Hindlimb muscle (tissue), 1 donor: ENCODE measurements around the gene PLAC1. TPM values are rescaled to one million over a fixed set of nuclear protein-coding genes. Genes with fewer than 3 reads are reported as not detected.

Experiments
- DNase-seq: peaks from one replicate; pipeline ENCODE4 v3.0.0-alpha.2; 2013
- polyA plus RNA-seq: library from polyadenylated mRNA; unstranded; fragments of 120-200 nt; gene quantifications from one replicate; pipeline ENCODE4 v1.2.1, GENCODE V29; 2013; ENCODE audit not compliant: insufficient read length

PLAC1 gene
- polyA plus RNA-seq, 1 donor = 1.4 TPM

GRCh38 chrX:134538316-134538715, 120.0 kb downstream of the PLAC1 start:
- DNase-seq = no peak

- DNase-seq = no peak
Measured at GRCh38 chrX:134537179-134537955, 120.9 kb downstream of the PLAC1 start.

- DNase-seq = no peak
Measured at GRCh38 chrX:134533952-134534351, 124.3 kb downstream of the PLAC1 start.

- DNase-seq = no peak
Measured at GRCh38 chrX:134533352-134533751, 124.9 kb downstream of the PLAC1 start.

- no peak for DNase-seq
Measured at GRCh38 chrX:134530845-134531244, 127.4 kb downstream of the PLAC1 start.

DNA sequence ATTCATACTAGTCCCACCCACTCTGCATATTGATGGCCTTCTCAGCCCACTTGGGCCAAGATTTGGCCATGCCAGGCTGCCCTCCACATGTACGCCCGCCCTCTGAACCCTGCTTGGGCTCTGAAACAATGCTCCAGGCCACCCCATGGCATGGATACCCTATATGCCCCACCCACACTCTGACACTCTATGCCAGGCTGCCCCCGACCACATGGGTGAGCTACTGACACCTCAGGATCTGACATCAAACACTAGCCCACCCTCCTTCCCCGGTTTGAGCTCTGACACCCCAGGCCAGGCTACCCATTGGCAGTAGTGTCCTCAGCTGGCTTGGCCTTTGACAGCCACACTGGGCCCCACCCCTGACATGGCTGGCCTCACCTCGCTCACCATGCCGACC, 128.8 kb downstream of the PLAC1 start:
- DNase-seq = no peak

DNA sequence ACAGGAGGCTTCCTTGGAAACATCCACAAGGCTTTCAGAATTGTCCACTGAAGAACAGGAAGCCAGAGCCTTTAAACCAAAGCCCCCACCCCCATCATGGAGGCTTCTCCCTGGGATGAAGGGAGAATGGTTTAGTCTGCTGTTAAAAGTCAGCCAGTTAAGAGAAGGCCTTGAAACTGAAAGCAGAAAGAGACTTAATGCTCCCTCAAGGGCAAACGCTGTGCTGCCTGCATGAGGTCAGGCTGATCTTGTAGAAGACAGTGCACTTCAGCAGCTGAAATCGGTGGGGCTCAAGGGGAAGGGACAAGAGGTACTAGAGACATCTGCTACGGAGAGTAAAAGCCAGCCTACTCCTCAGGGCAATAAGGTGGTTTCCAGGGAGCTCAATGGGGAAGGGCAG, 129.3 kb downstream of the PLAC1 start:
- peak; percentile 7 for DNase-seq

- DNase-seq = no peak
Measured at GRCh38 chrX:134526399-134526798, 131.9 kb downstream of the PLAC1 start.

- DNase-seq = no peak
Measured at GRCh38 chrX:134525086-134525792, 133.0 kb downstream of the PLAC1 start.

- DNase-seq = no peak
Measured at GRCh38 chrX:134524181-134524580, 134.1 kb downstream of the PLAC1 start.

- peak; percentile 36 for DNase-seq
Measured at GRCh38 chrX:134520860-134521390, 137.3 kb downstream of the PLAC1 start.

Other genes with a start within 250 kb of the PLAC1 start
- gene HPRT1, start 198.3 kb downstream of the PLAC1 start, polyA plus RNA-seq = 19.0 TPM
- gene PABIR2, start 138.7 kb upstream of the PLAC1 start, polyA plus RNA-seq = 31.0 TPM